ENCODE results near the gene VSX1.

VSX1 gene

GRCh38 chr20:25081730-25082497 lies at the start of gene VSX1:
TSS of gene VSX1 (minus strand) at chr20:25082141. CDS start at chr20:25082096, 45 bp downstream.
- no peak for DNase-seq (ENCODE audit: low read depth)

GRCh38 chr20:25129908-25130307 lies 48.0 kb upstream of the VSX1 start:
- no peak for DNase-seq (ENCODE audit: low read depth)

GRCh38 chr20:25129428-25129827 lies 47.5 kb upstream of the VSX1 start:
- DNase-seq (ENCODE audit: low read depth), result no peak

GRCh38 chr20:25128649-25129048 lies 46.7 kb upstream of the VSX1 start:
- no peak for DNase-seq (ENCODE audit: low read depth)

- DNase-seq (ENCODE audit: low read depth), result no peak
These were observed 46.0 kb upstream of the VSX1 start for GRCh38 chr20:25127761-25128537.

GRCh38 chr20:25126204-25127029 lies 44.5 kb upstream of the VSX1 start:
- DNase-seq (ENCODE audit: low read depth), result no peak

GRCh38 chr20:25125636-25126035 lies 43.7 kb upstream of the VSX1 start:
- no peak for DNase-seq (ENCODE audit: low read depth)

- no peak for DNase-seq (ENCODE audit: low read depth)
These were observed 39.0 kb upstream of the VSX1 start for GRCh38 chr20:25120920-25121319.

GRCh38 chr20:25120457-25120856 lies 38.5 kb upstream of the VSX1 start:
- no peak for DNase-seq (ENCODE audit: low read depth)

- no peak for DNase-seq (ENCODE audit: low read depth)
These were observed 36.6 kb upstream of the VSX1 start for GRCh38 chr20:25118529-25118928.

- DNase-seq (ENCODE audit: low read depth), result no peak
These were observed 36.0 kb upstream of the VSX1 start for GRCh38 chr20:25117990-25118389.

- no peak for DNase-seq (ENCODE audit: low read depth)
These were observed 35.0 kb upstream of the VSX1 start for GRCh38 chr20:25116739-25117458.

GRCh38 chr20:25103526-25103925 lies 21.6 kb upstream of the VSX1 start:
- DNase-seq (ENCODE audit: low read depth), result no peak

GRCh38 chr20:25100914-25101313 lies 19.0 kb upstream of the VSX1 start:
- no peak for DNase-seq (ENCODE audit: low read depth)

GRCh38 chr20:25099601-25100140 lies 17.7 kb upstream of the VSX1 start:
- DNase-seq (ENCODE audit: low read depth), result no peak

- no peak for DNase-seq (ENCODE audit: low read depth)
These were observed 15.6 kb upstream of the VSX1 start for GRCh38 chr20:25097498-25097897.

GRCh38 chr20:25090492-25091429 lies 8.8 kb upstream of the VSX1 start:
- no peak for DNase-seq (ENCODE audit: low read depth)

- no peak for DNase-seq (ENCODE audit: low read depth)
These were observed 7.7 kb upstream of the VSX1 start for GRCh38 chr20:25089662-25090061.

GRCh38 chr20:25089096-25089495 lies 7.2 kb upstream of the VSX1 start:
- DNase-seq (ENCODE audit: low read depth), result no peak

- no peak for DNase-seq (ENCODE audit: low read depth)
These were observed 6.3 kb upstream of the VSX1 start for GRCh38 chr20:25088267-25088666.
